Mesenchymal stem cell (in vitro differentiated cells and primary cell): Measurements from ENCODE around the gene ADARB2.

Experiments
- DNase-seq: peaks from one replicate; pipeline ENCODE4 v3.0.0-alpha.2; 2013
- H2AFZ ChIP-seq: one replicate; pipeline ENCODE4 v1.6.1; 2013; ENCODE audit warnings: low read depth, mild to moderate bottlenecking, control low read depth, inconsistent platforms, low read length, moderate library complexity
- H2AK5ac ChIP-seq: 2 replicates; pipeline ENCODE4 v1.6.1; 2013; ENCODE audit warnings: low read length, moderate library complexity, mild to moderate bottlenecking, inconsistent platforms; ENCODE audit not compliant: severe bottlenecking
- H2BK120ac ChIP-seq: one replicate; pipeline ENCODE4 v1.6.1; 2013; ENCODE audit warnings: low read depth, mild to moderate bottlenecking, inconsistent platforms, low read length, moderate library complexity
- H2BK12ac ChIP-seq, 2 experiments: one replicate each; pipeline ENCODE4 v1.6.1; 2013; ENCODE audit warnings: inconsistent platforms in 2 of 2, low read length in 2 of 2, mild to moderate bottlenecking in 2 of 2, moderate library complexity in 2 of 2, control low read depth in 1 of 2
- H2BK15ac ChIP-seq: one replicate; pipeline ENCODE4 v1.6.1; 2013; ENCODE audit warnings: mild to moderate bottlenecking, low read depth, inconsistent platforms; ENCODE audit not compliant: poor library complexity, severe bottlenecking
- H2BK5ac ChIP-seq: 2 replicates; pipeline ENCODE4 v1.6.1; 2013; ENCODE audit warnings: low read depth, mild to moderate bottlenecking, low read length, control low read depth, inconsistent platforms; ENCODE audit not compliant: poor library complexity, severe bottlenecking
- H3K14ac ChIP-seq, 2 experiments: one replicate each; pipeline ENCODE4 v1.6.1; 2013; ENCODE audit warnings: inconsistent platforms in 2 of 2, low read length in 2 of 2, control low read depth in 1 of 2, mild to moderate bottlenecking in 1 of 2, moderate library complexity in 1 of 2
- H3K18ac ChIP-seq, 2 experiments: one replicate each; pipeline ENCODE4 v1.6.1; 2013; ENCODE audit warnings: inconsistent platforms in 2 of 2, low read length in 2 of 2, control low read depth in 1 of 2, low read depth in 1 of 2, mild to moderate bottlenecking in 1 of 2
- H3K23ac ChIP-seq, 2 experiments: one replicate each; pipeline ENCODE4 v1.6.1; 2013; ENCODE audit warnings: inconsistent platforms in 2 of 2, low read length in 2 of 2, mild to moderate bottlenecking in 2 of 2, moderate library complexity in 2 of 2, control low read depth in 1 of 2
- H3K27ac ChIP-seq: 2 replicates; pipeline ENCODE4 v1.5.1; 2013; ENCODE audit warnings: mild to moderate bottlenecking, moderate library complexity, low read length, control low read depth, inconsistent platforms; ENCODE audit not compliant: poor library complexity, severe bottlenecking
- H3K27me3 ChIP-seq, 2 experiments: 2 replicates each; pipeline versions ENCODE4 v1.6.1 to v1.7.0; 2013; ENCODE audit warnings: low read length in 2 of 2, mild to moderate bottlenecking in 2 of 2, moderate library complexity in 2 of 2, control low read depth in 1 of 2, inconsistent platforms in 1 of 2; ENCODE audit not compliant: control insufficient read depth in 1 of 2, insufficient read depth in 1 of 2
- H3K36me3 ChIP-seq, 2 experiments: 2 replicates each; pipeline versions ENCODE4 v1.6.1 to v1.7.0; 2013; ENCODE audit warnings: low read length in 2 of 2, control low read depth in 1 of 2, inconsistent platforms in 1 of 2, low read depth in 1 of 2, mild to moderate bottlenecking in 1 of 2; ENCODE audit not compliant: insufficient read depth in 2 of 2, control insufficient read depth in 1 of 2
- H3K4ac ChIP-seq, 2 experiments: one replicate each; pipeline ENCODE4 v1.6.1; 2013; ENCODE audit warnings: inconsistent platforms in 2 of 2, low read length in 2 of 2, mild to moderate bottlenecking in 2 of 2, moderate library complexity in 2 of 2, control low read depth in 1 of 2, low read depth in 1 of 2
- H3K4me1 ChIP-seq: 2 replicates; pipeline ENCODE4 v1.6.1; 2013; ENCODE audit warnings: low read depth, low read length, control low read depth; ENCODE audit not compliant: control insufficient read depth, insufficient read depth
- H3K4me2 ChIP-seq: 2 replicates; pipeline ENCODE4 v1.6.1; 2013; ENCODE audit warnings: low read length, mild to moderate bottlenecking, inconsistent platforms; ENCODE audit not compliant: poor library complexity, severe bottlenecking
- H3K4me3 ChIP-seq, 2 experiments: 2 replicates each; pipeline versions ENCODE4 v1.5.1 to v1.7.0; 2013; ENCODE audit warnings: low read length in 2 of 2, mild to moderate bottlenecking in 2 of 2, control low read depth in 1 of 2, low read depth in 1 of 2; ENCODE audit not compliant: insufficient read depth in 1 of 2
- H3K79me1 ChIP-seq: replicated peaks from 2 replicates; pipeline ENCODE4 v1.6.1; 2013; ENCODE audit warnings: mild to moderate bottlenecking, control low read depth, low read length, inconsistent platforms; ENCODE audit not compliant: poor library complexity, severe bottlenecking
- H3K9ac ChIP-seq: 2 replicates; pipeline ENCODE4 v1.7.0; 2013; ENCODE audit warnings: mild to moderate bottlenecking, low read length, moderate library complexity
- H3K9me3 ChIP-seq: 2 replicates; pipeline ENCODE4 v1.7.0; 2013; ENCODE audit warnings: mild to moderate bottlenecking, low read length; ENCODE audit not compliant: control insufficient read depth
- H4K8ac ChIP-seq: one replicate; pipeline ENCODE4 v1.6.1; 2013; ENCODE audit warnings: inconsistent platforms, mild to moderate bottlenecking, low read length, moderate library complexity
- H4K91ac ChIP-seq: one replicate; pipeline ENCODE4 v1.6.1; 2013; ENCODE audit warnings: mild to moderate bottlenecking, low read length, inconsistent platforms
- WGBS: methylation state at CpG from one replicate; pipeline ENCODE4 v1.1.7; 2013; ENCODE audit warnings: mixed read lengths; 5-methylcytosine and 5-hydroxymethylcytosine counted together

The ADARB2 gene

DNA sequence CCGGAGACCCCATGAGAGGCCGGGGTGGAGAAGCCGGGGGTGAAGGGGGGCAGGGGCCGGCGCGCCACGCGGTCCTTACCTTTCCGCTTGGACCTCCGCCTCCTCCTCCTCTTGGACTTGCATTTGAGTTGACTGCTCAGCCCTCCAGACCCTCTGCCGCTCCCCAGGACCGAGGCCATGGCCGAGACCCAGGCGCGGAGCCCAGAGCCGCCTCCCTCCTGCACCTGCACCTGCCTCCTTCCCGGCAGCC, 428 bp downstream of the ADARB2 start:
- H3K4me2 ChIP-seq, result peak overlapping the region; percentile 92
- no peak overlapping the region for H2BK120ac ChIP-seq

DNA sequence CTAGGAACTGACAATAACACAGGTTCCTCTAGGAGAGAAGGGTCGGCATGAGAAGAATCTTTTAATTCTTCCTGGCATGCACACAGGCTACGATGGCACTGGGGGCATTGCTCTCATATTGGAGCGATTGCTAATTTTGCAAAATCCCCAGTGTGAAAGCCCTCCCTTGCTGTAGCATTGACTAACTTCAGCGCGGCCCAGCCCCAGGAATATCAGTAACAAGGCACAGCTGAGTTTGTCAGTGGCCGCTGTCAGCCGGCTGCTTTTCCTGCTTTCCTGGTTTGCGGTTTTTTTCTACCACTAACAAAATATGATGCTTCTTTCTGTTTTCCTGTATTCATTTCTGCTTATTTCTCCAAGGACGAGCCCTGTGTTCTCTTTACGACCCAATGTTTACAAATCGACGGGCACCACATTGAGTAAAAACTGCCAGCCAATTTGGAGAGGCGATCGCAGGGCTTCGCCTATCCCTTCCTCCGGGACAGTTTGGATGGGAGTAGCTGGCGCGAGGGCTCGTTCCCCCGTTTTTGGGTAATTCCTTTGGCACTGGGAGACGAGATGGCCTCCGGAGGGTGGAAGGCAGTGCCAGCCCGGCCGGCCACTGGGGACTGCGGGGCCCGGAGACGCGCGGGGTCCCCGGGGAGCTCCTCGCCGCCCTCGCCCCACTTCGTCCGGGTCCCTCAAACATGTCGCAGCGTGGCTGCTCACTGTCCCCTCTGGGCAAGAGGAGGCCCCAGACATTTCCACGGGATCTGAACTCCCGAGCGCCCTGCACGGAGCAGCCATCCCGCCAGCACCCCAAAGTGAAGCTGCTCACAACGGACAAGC, 967 bp downstream of the ADARB2 start:
- no peaks in the 10 kb centered on the region for H3K79me1 ChIP-seq
- DNase-seq, result no peak
- no peaks in the 10 kb centered on the region for H3K9me3 ChIP-seq
- H2BK120ac ChIP-seq, result no peak overlapping the region
- no peak overlapping the region for H4K91ac ChIP-seq
- no peak overlapping the region for H3K27ac ChIP-seq
- H2BK12ac ChIP-seq, result no peak overlapping the region
- H3K4me1 ChIP-seq, result peaks cover 12% of the 10 kb centered on the region
- H2BK15ac ChIP-seq, result no peak overlapping the region
- H2AK5ac ChIP-seq, result no peak overlapping the region
- H2BK5ac ChIP-seq, result no peak overlapping the region
- H3K9ac ChIP-seq, result no peak overlapping the region
- H3K4me2 ChIP-seq, result peak overlapping the region; percentile 92
- WGBS, result 4% methylated on average over 43 of the region's 43 CpGs
- no peak overlapping the region for H3K18ac ChIP-seq
- H3K36me3 ChIP-seq, result no peaks in the 10 kb centered on the region
- H3K27me3 ChIP-seq, result peaks cover 27 to 37% of the 10 kb centered on the region in 2 experiments
- H3K14ac ChIP-seq, result no peak overlapping the region
- H4K8ac ChIP-seq, result no peak overlapping the region
- peak overlapping the region in 1 of 2 experiments; percentile 53 for H3K4me3 ChIP-seq
- H3K23ac ChIP-seq, result no peak overlapping the region
- no peak overlapping the region for H3K4ac ChIP-seq
- no peak overlapping the region for H2AFZ ChIP-seq

More for the DNA sequence above, 428 bp downstream of the ADARB2 start:
- no peak overlapping the region for H3K9ac ChIP-seq
- 3% methylated on average over 16 of the region's 17 CpGs for WGBS
- H3K9me3 ChIP-seq, result no peaks in the 10 kb centered on the region
- H3K14ac ChIP-seq, result no peak overlapping the region
- no peak overlapping the region for H3K23ac ChIP-seq
- H4K91ac ChIP-seq, result no peak overlapping the region
- no peak overlapping the region for H2BK15ac ChIP-seq
- H3K27ac ChIP-seq, result no peak overlapping the region
- peak overlapping the region in 1 of 2 experiments; percentile 53 for H3K4me3 ChIP-seq
- no peak overlapping the region for H2BK12ac ChIP-seq
- H3K36me3 ChIP-seq, result no peaks in the 10 kb centered on the region
- H3K18ac ChIP-seq, result no peak overlapping the region
- no peak overlapping the region for H2BK5ac ChIP-seq
- peaks cover 27 to 37% of the 10 kb centered on the region in 2 experiments for H3K27me3 ChIP-seq
- H3K79me1 ChIP-seq, result no peaks in the 10 kb centered on the region
- DNase-seq, result no peak
- no peak overlapping the region for H2AK5ac ChIP-seq
- peaks cover 12% of the 10 kb centered on the region for H3K4me1 ChIP-seq
- H4K8ac ChIP-seq, result no peak overlapping the region
- H3K4ac ChIP-seq, result no peak overlapping the region
- H2AFZ ChIP-seq, result no peak overlapping the region

DNA sequence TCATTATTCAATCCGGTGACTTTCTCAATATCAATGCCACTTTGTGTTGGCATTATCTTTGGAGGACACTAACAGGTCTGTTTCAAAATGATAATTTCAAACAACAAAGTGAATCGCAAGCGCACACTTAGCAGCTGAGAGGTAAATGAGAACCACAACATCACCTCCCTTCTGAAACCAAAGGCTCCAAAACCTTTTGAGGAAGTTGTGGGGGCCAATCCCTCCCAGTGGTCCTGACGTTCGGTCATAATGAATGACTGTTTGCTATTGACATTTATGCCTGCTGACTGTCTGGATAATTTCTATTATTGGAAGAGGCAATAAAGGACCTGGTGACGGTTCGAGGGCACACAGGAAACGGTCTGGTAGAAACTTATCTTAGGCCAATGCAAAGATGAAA, 1.8 kb downstream of the ADARB2 start:
- H3K27me3 ChIP-seq, result peaks cover 27 to 36% of the 10 kb centered on the region in 2 experiments
- 68% methylated on average over 8 of the region's 8 CpGs for WGBS
- H3K23ac ChIP-seq, result no peak overlapping the region

DNA sequence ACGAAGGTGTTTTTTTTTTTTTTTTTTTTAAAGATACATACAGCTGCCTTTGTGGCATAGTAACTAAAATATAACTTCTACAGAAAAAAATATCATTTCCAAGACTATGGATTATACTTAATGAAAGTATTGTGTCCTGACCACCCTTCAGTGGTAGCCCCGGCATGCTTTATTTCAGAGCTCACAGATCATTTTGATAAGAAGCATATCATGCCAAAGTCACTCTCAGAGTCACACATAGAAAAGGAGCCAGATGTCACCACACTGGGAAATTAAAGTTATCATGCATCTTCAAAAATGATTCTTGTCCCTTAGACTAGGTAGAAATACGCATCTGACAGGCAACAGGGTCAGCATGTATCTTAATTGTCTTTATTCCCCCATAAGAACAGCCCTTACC, 3.0 kb downstream of the ADARB2 start:
- H2BK15ac ChIP-seq, result no peak overlapping the region
- H3K27me3 ChIP-seq, result peaks cover 23 to 27% of the 10 kb centered on the region in 2 experiments
- no peak overlapping the region for H4K8ac ChIP-seq
- DNase-seq, result no peak
- H3K14ac ChIP-seq, result no peak overlapping the region
- no peak overlapping the region for H2AFZ ChIP-seq
- no peak overlapping the region for H3K4me3 ChIP-seq
- no peaks in the 10 kb centered on the region for H3K9me3 ChIP-seq
- H3K79me1 ChIP-seq, result no peaks in the 10 kb centered on the region
- H3K4ac ChIP-seq, result no peak overlapping the region
- no peak overlapping the region for H3K9ac ChIP-seq
- WGBS, result 78% methylated on average over 2 of the region's 3 CpGs
- no peak overlapping the region for H3K18ac ChIP-seq
- no peak overlapping the region for H2BK120ac ChIP-seq
- H3K36me3 ChIP-seq, result no peaks in the 10 kb centered on the region
- H3K27ac ChIP-seq, result no peak overlapping the region
- peaks cover 12% of the 10 kb centered on the region for H3K4me1 ChIP-seq
- no peak overlapping the region for H3K23ac ChIP-seq
- no peak overlapping the region for H2BK5ac ChIP-seq
- no peak overlapping the region for H4K91ac ChIP-seq
- H2BK12ac ChIP-seq, result no peak overlapping the region
- H2AK5ac ChIP-seq, result no peak overlapping the region
- no peak overlapping the region for H3K4me2 ChIP-seq

More for the DNA sequence above, 1.8 kb downstream of the ADARB2 start:
- Histone ChIP-seq H3K14ac (no peak overlapping the region), H3K9me3 (no peaks in the 10 kb centered on the region), H2BK5ac (no peak overlapping the region), H3K9ac (no peak overlapping the region), H3K4ac (no peak overlapping the region), H2BK15ac (no peak overlapping the region), H3K36me3 (no peaks in the 10 kb centered on the region), H3K18ac (no peak overlapping the region), H3K27ac (no peak overlapping the region), H4K91ac (no peak overlapping the region), H3K4me2 (no peak overlapping the region), H4K8ac (no peak overlapping the region), H3K4me1 (peaks cover 12% of the 10 kb centered on the region), H3K79me1 (no peaks in the 10 kb centered on the region), H2AFZ (no peak overlapping the region), H2BK120ac (no peak overlapping the region), H2BK12ac (no peak overlapping the region), H3K4me3 (no peak overlapping the region), H2AK5ac (no peak overlapping the region)
- DNase-seq, result no peak
